Body of pancreas (tissue), 4 donors: ENCODE data around the gene AK5. TPM values are rescaled to one million over a fixed set of nuclear protein-coding genes. Genes with fewer than 3 reads are reported as not detected.

Experiments used
- ATAC-seq: fragments of 150-250 bp; one replicate; pipeline ENCODE4 v1.9.1; 2016
- DNase-seq, 4 donors: peaks; one replicate each; pipeline ENCODE4 v3.0.0-alpha.2; 2019
- H3K27ac ChIP-seq, 4 donors: fragments of 200-600 bp; sonication (generic); 1 replicate in 3 of 4; 2 replicates in 1 of 4; pipeline versions ENCODE4 v1.5.1 to v1.6.1; 2016 to 2019; ENCODE audit warnings: mild to moderate bottlenecking in 1 of 4, mixed read lengths in 1 of 4, moderate library complexity in 1 of 4
- H3K27me3 ChIP-seq, 2 donors: fragments of 200-600 bp; sonication (generic); one replicate each; pipeline ENCODE4 v1.6.0; 2016; ENCODE audit warnings: mild to moderate bottlenecking in 1 of 2
- H3K36me3 ChIP-seq, 2 donors: fragments of 200-600 bp; sonication (generic); replicated peaks in 1 of 2; 2 replicates each; pipeline ENCODE4 v1.5.1; 2016; ENCODE audit warnings: low read depth in 2 of 2; ENCODE audit not compliant: insufficient read depth in 1 of 2
- H3K4me1 ChIP-seq: fragments of 200-600 bp; sonication (generic); one replicate; pipeline ENCODE4 v1.6.0; 2016
- H3K4me3 ChIP-seq, 2 donors: fragments of 200-600 bp; sonication (generic); 1 replicate in 1 of 2; 2 replicates in 1 of 2; pipeline ENCODE4 v1.5.1; 2016 to 2019
- H3K9me3 ChIP-seq, 3 donors: fragments of 200-600 bp; sonication (generic); 1 replicate in 2 of 3; 2 replicates in 1 of 3; pipeline ENCODE4 v1.5.1; 2016
- CTCF ChIP-seq, 7 experiments: fragments of 450-650 bp in 4 of 7; fragments of 200-600 bp in 3 of 7; sonication (generic) in 3 of 7; IDR thresholded peaks; one replicate each; pipeline ENCODE4 v1.5.1; 2016 to 2019; ENCODE audit warnings: antibody characterized with exemption in 7 of 7
- POLR2A ChIP-seq, 3 donors: fragments of 450-650 bp; IDR thresholded peaks; one replicate each; pipeline ENCODE4 v1.6.1; 2016; ENCODE audit warnings: antibody characterized with exemption in 3 of 3, mild to moderate bottlenecking in 2 of 3
- WGBS, 2 donors: methylation state at CpG; one replicate each; pipeline ENCODE4 v1.1.5; 2017; 5-methylcytosine and 5-hydroxymethylcytosine counted together
- intact Hi-C: fragments of 100-400 bp; cut with DNase I; formaldehyde crosslinking; loops from one replicate; pipeline ENCODE4 v1.15.1; 2023
- total RNA-seq, 2 donors: library from RNA; depleted of rRNA; stranded (reverse); fragments of >200 nt; gene quantifications; one replicate each; pipeline ENCODE4 v1.1.0, GENCODE V29; 2016

AK5 gene
- total RNA-seq, 2 donors from 2014 or later = not detected

GRCh38 chr1:77465139-77465538, 183.3 kb downstream of the AK5 start:
- no peak overlapping the region for H3K4me3 ChIP-seq
- 79 to 82% methylated on average over 2 of the region's 2 CpGs for WGBS, 2 donors
- intact Hi-C loops = no loop called here
- no peak for TF ChIP-seq POLR2A (IDR thresholded peaks at IDR 0.05)
- TF ChIP-seq CTCF (IDR thresholded peaks at IDR 0.05) = no peak
- no peak for ATAC-seq
- no peak for DNase-seq
- no peaks in the 10 kb centered on the region for H3K27me3 ChIP-seq
- H3K4me1 ChIP-seq = no peaks in the 10 kb centered on the region
- no peaks in the 10 kb centered on the region for H3K9me3 ChIP-seq
- H3K27ac ChIP-seq = no peak overlapping the region
- no peaks in the 10 kb centered on the region for H3K36me3 ChIP-seq

GRCh38 chr1:77465922-77466321, 184.1 kb downstream of the AK5 start:
- H3K4me3 ChIP-seq = no peak overlapping the region
- no peaks in the 10 kb centered on the region for H3K27me3 ChIP-seq
- H3K9me3 ChIP-seq = no peaks in the 10 kb centered on the region
- no peaks in the 10 kb centered on the region for H3K36me3 ChIP-seq
- DNase-seq (no peak), ATAC-seq (no peak)
- TF ChIP-seq CTCF (IDR thresholded peaks at IDR 0.05) = no peak
- 71 to 81% methylated on average over 5 of the region's 5 CpGs for WGBS, 2 donors
- intact Hi-C loops = no loop called here
- no peak overlapping the region for H3K27ac ChIP-seq
- no peaks in the 10 kb centered on the region for H3K4me1 ChIP-seq

- TF ChIP-seq CTCF (IDR thresholded peaks at IDR 0.05) (no peak), POLR2A (IDR thresholded peaks at IDR 0.05) (no peak)
Observed at GRCh38 chr1:77467021-77467595, 185.3 kb downstream of the AK5 start.

GRCh38 chr1:77467741-77468140, 185.9 kb downstream of the AK5 start:
- Histone ChIP-seq H3K36me3 (no peaks in the 10 kb centered on the region), H3K27me3 (no peaks in the 10 kb centered on the region), H3K4me3 (no peak overlapping the region), H3K9me3 (no peaks in the 10 kb centered on the region), H3K4me1 (no peaks in the 10 kb centered on the region), H3K27ac (no peak overlapping the region)
- ATAC-seq (no peak), DNase-seq (no peak)
- intact Hi-C loops = no loop called here
- TF ChIP-seq POLR2A (IDR thresholded peaks at IDR 0.05) (no peak), CTCF (IDR thresholded peaks at IDR 0.05) (no peak)
- WGBS, 2 donors = 51 to 56% methylated on average over 2 of the region's 2 CpGs

More at GRCh38 chr1:77467021-77467595, 185.3 kb downstream of the AK5 start:
- Histone ChIP-seq H3K4me3 (no peak overlapping the region), H3K27me3 (no peaks in the 10 kb centered on the region), H3K27ac (no peak overlapping the region), H3K36me3 (no peaks in the 10 kb centered on the region), H3K4me1 (no peaks in the 10 kb centered on the region), H3K9me3 (no peaks in the 10 kb centered on the region)
- 63 to 68% methylated on average over 2 of the region's 2 CpGs for WGBS, 2 donors
- intact Hi-C loops = no loop called here
- no peak for ATAC-seq
- no peak for DNase-seq

GRCh38 chr1:77468257-77468948, 186.6 kb downstream of the AK5 start:
- Histone ChIP-seq H3K9me3 (no peaks in the 10 kb centered on the region), H3K27ac (no peak overlapping the region), H3K36me3 (no peaks in the 10 kb centered on the region), H3K4me3 (no peak overlapping the region), H3K4me1 (no peaks in the 10 kb centered on the region), H3K27me3 (no peaks in the 10 kb centered on the region)
- TF ChIP-seq POLR2A (IDR thresholded peaks at IDR 0.05) (no peak), CTCF (IDR thresholded peaks at IDR 0.05) (no peak)
- ATAC-seq (no peak), DNase-seq (no peak)
- WGBS, 2 donors = 57 to 68% methylated on average over 4 of the region's 4 CpGs
- intact Hi-C loops = no loop called here
